IPS-18a (cell line): Measurements from ENCODE around the gene DOCK6.

ENCODE experiments used
- H3K27ac ChIP-seq: one replicate; pipeline ENCODE4 v1.5.1; 2013; ENCODE audit warnings: low read length
- H3K27me3 ChIP-seq: one replicate; pipeline ENCODE4 v1.6.1; 2013; ENCODE audit warnings: mild to moderate bottlenecking, low read length; ENCODE audit not compliant: control insufficient read depth, insufficient read depth
- H3K36me3 ChIP-seq: one replicate; pipeline ENCODE4 v1.6.1; 2013; ENCODE audit warnings: low read depth, low read length; ENCODE audit not compliant: control insufficient read depth
- H3K4me1 ChIP-seq: one replicate; pipeline ENCODE4 v1.6.1; 2013; ENCODE audit warnings: low read depth, low read length; ENCODE audit not compliant: control insufficient read depth
- H3K4me3 ChIP-seq: one replicate; pipeline ENCODE4 v1.5.1; 2013; ENCODE audit warnings: low read length
- H3K9ac ChIP-seq: one replicate; pipeline ENCODE4 v1.6.1; 2013; ENCODE audit warnings: mild to moderate bottlenecking, low read length, moderate library complexity
- H3K9me3 ChIP-seq: one replicate; pipeline ENCODE4 v1.6.1; 2013; ENCODE audit warnings: low read depth, low read length; ENCODE audit not compliant: control insufficient read depth

The DOCK6 gene

GRCh38 chr19:11291415-11291814 lies 29.1 kb upstream of the DOCK6 start:
- H3K27ac ChIP-seq: no peak overlapping the region
- H3K4me3 ChIP-seq: no peak overlapping the region

DNA sequence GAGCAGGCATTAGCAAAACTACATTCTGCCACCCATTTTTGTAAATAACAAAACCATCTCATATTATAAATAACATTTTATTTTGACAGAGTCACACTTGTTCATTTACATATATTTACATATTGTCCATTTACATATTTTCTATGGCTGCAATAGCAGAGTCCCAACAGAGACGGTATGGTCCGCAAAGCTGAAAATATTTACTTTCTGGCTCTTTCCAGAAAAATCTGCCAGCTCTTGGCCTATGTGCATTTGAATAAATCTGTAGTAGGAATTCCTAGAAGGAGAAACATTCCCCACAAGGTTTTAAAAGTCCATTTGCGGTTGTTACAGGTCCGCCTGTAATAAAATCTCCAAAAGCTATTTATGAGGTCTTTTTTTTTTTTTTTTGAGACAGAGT lies 27.9 kb upstream of the DOCK6 start:
- Histone ChIP-seq H3K9me3 (no peaks in the 10 kb centered on the region), H3K4me1 (peaks cover 3% of the 10 kb centered on the region), H3K27me3 (no peaks in the 10 kb centered on the region), H3K27ac (no peak overlapping the region), H3K9ac (no peak overlapping the region), H3K4me3 (no peak overlapping the region), H3K36me3 (no peaks in the 10 kb centered on the region)

More at GRCh38 chr19:11291415-11291814, 29.1 kb upstream of the DOCK6 start:
- H3K9ac ChIP-seq: no peak overlapping the region
- no peaks in the 10 kb centered on the region for H3K9me3 ChIP-seq
- no peaks in the 10 kb centered on the region for H3K36me3 ChIP-seq
- H3K27me3 ChIP-seq: no peaks in the 10 kb centered on the region
- H3K4me1 ChIP-seq: peaks cover 3% of the 10 kb centered on the region

- no peak overlapping the region for H3K9ac ChIP-seq
- no peaks in the 10 kb centered on the region for H3K27me3 ChIP-seq
- no peak overlapping the region for H3K4me3 ChIP-seq
- no peaks in the 10 kb centered on the region for H3K4me1 ChIP-seq
- H3K36me3 ChIP-seq: no peaks in the 10 kb centered on the region
- H3K27ac ChIP-seq: no peak overlapping the region
- no peaks in the 10 kb centered on the region for H3K9me3 ChIP-seq
These were observed 26.0 kb upstream of the DOCK6 start for GRCh38 chr19:11288349-11288748.

DNA sequence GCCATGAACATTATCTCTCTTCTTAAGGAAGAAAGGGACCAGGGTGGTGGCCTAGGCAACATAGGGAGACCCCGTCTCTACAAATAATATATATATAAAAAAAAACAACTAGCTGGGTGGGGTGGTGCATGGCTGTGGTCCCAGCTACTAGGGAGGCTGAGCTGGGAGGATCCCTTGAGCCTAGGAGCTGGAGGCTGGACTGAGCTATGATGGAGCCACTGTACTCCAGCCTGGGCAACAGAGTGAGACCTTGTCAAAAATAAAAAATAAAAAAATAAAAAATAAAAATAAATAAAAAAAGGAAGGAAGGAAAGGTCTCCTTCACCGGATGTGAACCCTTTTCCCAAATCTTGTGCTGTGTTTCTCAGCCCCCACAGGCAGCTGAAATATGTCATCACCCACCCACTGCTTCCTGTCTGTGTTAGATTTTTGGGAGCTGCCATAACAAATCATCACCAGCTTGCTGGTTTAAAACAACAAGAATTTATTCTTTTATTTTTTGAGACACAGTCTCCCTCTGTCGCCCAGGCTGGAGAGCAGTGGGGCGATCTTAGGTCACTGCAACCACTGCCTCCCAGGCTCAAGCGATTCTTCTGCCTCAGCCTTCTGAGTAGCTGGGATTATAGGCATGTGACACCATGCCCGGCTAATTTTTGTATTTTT lies 24.1 kb upstream of the DOCK6 start:
- Histone ChIP-seq H3K27me3 (no peaks in the 10 kb centered on the region), H3K9ac (no peak overlapping the region), H3K36me3 (no peaks in the 10 kb centered on the region), H3K4me3 (no peak overlapping the region), H3K27ac (no peak overlapping the region), H3K4me1 (no peaks in the 10 kb centered on the region), H3K9me3 (no peaks in the 10 kb centered on the region)

DNA sequence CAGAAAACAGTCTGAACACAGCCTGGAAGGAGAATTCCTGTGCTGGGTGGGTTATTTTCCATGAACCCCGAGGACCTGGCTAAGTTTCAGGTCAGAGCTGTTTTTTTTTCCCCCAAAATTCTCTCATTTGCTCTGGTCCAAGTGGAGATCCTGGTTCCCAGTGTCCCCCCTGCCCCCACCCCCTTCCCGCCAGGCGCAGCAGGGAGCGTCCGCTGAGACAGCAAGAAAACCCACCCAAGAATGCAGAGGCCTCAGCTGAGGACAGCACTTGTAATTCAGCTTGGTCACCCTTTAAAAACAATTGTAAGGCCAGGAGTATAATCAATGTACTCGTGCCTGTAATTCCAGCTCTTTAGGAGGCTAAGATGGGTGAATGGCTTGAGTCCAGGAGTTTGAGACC lies 22.2 kb upstream of the DOCK6 start:
- no peaks in the 10 kb centered on the region for H3K4me1 ChIP-seq
- no peaks in the 10 kb centered on the region for H3K36me3 ChIP-seq
- H3K27me3 ChIP-seq: no peaks in the 10 kb centered on the region
- no peak overlapping the region for H3K9ac ChIP-seq
- no peak overlapping the region for H3K27ac ChIP-seq
- no peak overlapping the region for H3K4me3 ChIP-seq
- no peaks in the 10 kb centered on the region for H3K9me3 ChIP-seq

GRCh38 chr19:11281356-11282049 lies 19.2 kb upstream of the DOCK6 start:
- Histone ChIP-seq H3K27ac (no peak overlapping the region), H3K9me3 (no peaks in the 10 kb centered on the region), H3K9ac (no peak overlapping the region), H3K4me1 (no peaks in the 10 kb centered on the region), H3K36me3 (no peaks in the 10 kb centered on the region), H3K27me3 (no peaks in the 10 kb centered on the region), H3K4me3 (no peak overlapping the region)

DNA sequence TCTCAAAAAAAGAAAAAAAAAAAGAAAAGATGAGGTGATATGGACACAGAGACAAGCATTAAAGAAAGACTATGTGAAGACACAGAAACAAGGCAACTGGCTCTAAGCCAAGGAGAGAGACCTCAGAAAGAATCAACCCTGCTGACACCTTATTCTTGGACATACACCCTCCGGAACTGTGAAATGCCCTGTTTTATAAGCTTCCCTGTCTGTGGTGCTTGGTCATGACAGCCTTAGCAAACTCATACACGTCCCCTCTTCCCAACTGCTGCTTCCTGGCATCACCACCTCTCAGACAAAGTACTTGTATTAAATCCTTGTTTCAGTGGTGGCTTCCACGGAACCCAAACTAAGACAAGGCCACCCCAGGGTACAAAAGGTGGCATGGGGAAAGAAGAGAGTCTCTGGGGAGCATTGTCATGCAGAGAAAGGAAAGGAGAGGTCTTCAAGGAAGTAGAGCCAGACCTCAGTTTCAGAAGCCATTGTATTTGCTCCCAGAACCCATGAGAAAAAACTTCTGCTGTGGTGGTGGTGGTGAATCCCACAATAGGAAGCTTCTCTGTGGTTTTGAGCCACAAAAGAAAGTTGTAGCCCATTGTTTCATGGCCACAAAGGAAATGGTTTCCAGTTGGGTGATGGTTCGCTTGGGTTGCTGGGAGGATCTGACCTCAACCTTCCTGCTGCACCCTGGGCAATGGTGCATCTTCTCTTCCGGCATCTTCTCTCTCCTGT lies 17.3 kb upstream of the DOCK6 start:
- Histone ChIP-seq H3K4me1 (peaks cover 5% of the 10 kb centered on the region), H3K9ac (no peak overlapping the region), H3K27me3 (no peaks in the 10 kb centered on the region), H3K4me3 (no peak overlapping the region), H3K27ac (no peak overlapping the region), H3K9me3 (no peaks in the 10 kb centered on the region), H3K36me3 (no peaks in the 10 kb centered on the region)

DNA sequence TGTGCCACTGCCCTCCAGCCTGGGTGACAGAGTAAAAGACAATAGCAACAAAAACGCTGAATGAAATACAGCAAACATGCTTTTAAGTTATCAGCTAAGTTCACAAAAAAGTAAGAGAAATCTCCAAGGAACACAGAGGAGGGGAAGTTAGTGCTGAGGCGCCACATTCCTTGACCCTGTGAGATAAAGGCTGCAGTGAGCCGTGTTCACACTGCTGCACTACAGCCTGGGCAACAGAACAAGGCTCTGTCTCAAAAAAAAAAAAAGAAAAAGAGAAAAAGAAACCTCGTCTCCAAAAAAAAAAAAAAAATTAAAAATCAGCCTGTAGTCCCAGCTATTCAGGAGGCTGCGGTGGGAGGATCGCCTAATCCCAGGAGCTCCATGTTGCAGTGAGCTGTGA lies 16.3 kb upstream of the DOCK6 start:
- H3K27ac ChIP-seq: no peak overlapping the region
- no peak overlapping the region for H3K9ac ChIP-seq
- H3K9me3 ChIP-seq: no peaks in the 10 kb centered on the region
- H3K4me1 ChIP-seq: peaks cover 5% of the 10 kb centered on the region
- H3K27me3 ChIP-seq: no peaks in the 10 kb centered on the region
- H3K4me3 ChIP-seq: no peak overlapping the region
- no peaks in the 10 kb centered on the region for H3K36me3 ChIP-seq

DNA sequence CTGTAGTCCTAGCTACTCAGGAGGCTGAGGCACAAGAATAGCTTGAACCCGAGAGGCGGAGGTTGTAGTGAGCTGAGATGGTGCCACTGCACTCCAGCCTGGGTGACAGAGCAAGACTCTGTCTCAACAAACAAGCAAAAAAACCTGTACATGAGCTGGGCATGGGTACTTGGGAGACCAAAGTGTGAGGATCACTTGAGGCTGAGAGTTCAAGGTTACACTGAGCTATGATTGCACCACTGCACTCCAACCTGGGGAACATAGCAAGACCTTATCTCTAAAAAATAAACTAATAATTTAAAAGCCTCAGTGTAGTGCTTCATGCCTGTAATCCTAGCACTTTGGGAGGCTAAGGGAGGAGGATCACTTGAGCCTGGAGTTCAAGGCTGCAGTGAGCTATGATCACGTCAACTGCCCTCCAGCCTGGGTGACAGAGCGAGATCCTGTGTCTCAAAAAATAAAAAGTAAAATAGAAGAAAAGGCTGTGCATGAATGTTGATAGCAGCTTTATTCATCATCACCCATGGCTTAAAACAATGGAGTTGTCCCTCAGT lies 12.3 kb upstream of the DOCK6 start:
- Histone ChIP-seq H3K4me3 (no peak overlapping the region), H3K9ac (no peak overlapping the region), H3K4me1 (peaks cover 5% of the 10 kb centered on the region), H3K27ac (no peak overlapping the region), H3K27me3 (no peaks in the 10 kb centered on the region), H3K36me3 (no peaks in the 10 kb centered on the region), H3K9me3 (no peaks in the 10 kb centered on the region)

GRCh38 chr19:11273989-11274388 lies 11.7 kb upstream of the DOCK6 start:
- H3K9ac ChIP-seq: no peak overlapping the region

GRCh38 chr19:11273296-11273695 lies 11.0 kb upstream of the DOCK6 start:
- H3K36me3 ChIP-seq: no peaks in the 10 kb centered on the region
- H3K4me1 ChIP-seq: peaks cover 5% of the 10 kb centered on the region
- H3K9me3 ChIP-seq: no peaks in the 10 kb centered on the region
- no peak overlapping the region for H3K27ac ChIP-seq
- no peaks in the 10 kb centered on the region for H3K27me3 ChIP-seq
- no peak overlapping the region for H3K4me3 ChIP-seq
- H3K9ac ChIP-seq: no peak overlapping the region

More at GRCh38 chr19:11273989-11274388, 11.7 kb upstream of the DOCK6 start:
- Histone ChIP-seq H3K36me3 (no peaks in the 10 kb centered on the region), H3K27me3 (no peaks in the 10 kb centered on the region), H3K27ac (no peak overlapping the region), H3K4me3 (no peak overlapping the region), H3K9me3 (no peaks in the 10 kb centered on the region), H3K4me1 (peaks cover 5% of the 10 kb centered on the region)
